Adipocyte (in vitro differentiated cells): Measurements from ENCODE around the gene CILP2.

Experiments used
- DNase-seq: peaks from one replicate; pipeline ENCODE4 v3.0.0-alpha.2; 2015; ENCODE audit warnings: low read depth
- H3K27me3 ChIP-seq: replicated peaks from 2 replicates; pipeline ENCODE4 v1.7.0; 2013; ENCODE audit warnings: mild to moderate bottlenecking, low read length, moderate library complexity; ENCODE audit not compliant: control insufficient read depth, insufficient read depth
- H3K36me3 ChIP-seq: 2 replicates; pipeline ENCODE4 v1.7.0; 2013; ENCODE audit warnings: low read length, mild to moderate bottlenecking, moderate library complexity; ENCODE audit not compliant: control insufficient read depth, insufficient read depth, severe bottlenecking
- H3K4me1 ChIP-seq: 2 replicates; pipeline ENCODE4 v1.7.0; 2013; ENCODE audit warnings: mild to moderate bottlenecking, low read length, moderate library complexity; ENCODE audit not compliant: control insufficient read depth, insufficient read depth
- H3K4me3 ChIP-seq: 2 replicates; pipeline ENCODE4 v1.7.0; 2013; ENCODE audit warnings: mild to moderate bottlenecking, low read length, moderate library complexity
- H3K9ac ChIP-seq: 2 replicates; pipeline ENCODE4 v1.7.0; 2013; ENCODE audit warnings: mild to moderate bottlenecking, low read length, moderate library complexity
- H3K9me3 ChIP-seq: 2 replicates; pipeline ENCODE4 v1.7.0; 2013; ENCODE audit warnings: mild to moderate bottlenecking, low read length, moderate library complexity; ENCODE audit not compliant: control insufficient read depth

CILP2 gene

GRCh38 chr19:19582471-19582870, 44.4 kb downstream of the CILP2 start:
- Histone ChIP-seq H3K36me3 (no peaks in the 10 kb centered on the region), H3K27me3 (no peaks in the 10 kb centered on the region), H3K4me3 (no peak overlapping the region), H3K4me1 (no peaks in the 10 kb centered on the region), H3K9ac (no peak overlapping the region), H3K9me3 (no peaks in the 10 kb centered on the region)
- no peak for DNase-seq

GRCh38 chr19:19584356-19584755, 46.3 kb downstream of the CILP2 start:
- no peak overlapping the region for H3K4me3 ChIP-seq
- no peaks in the 10 kb centered on the region for H3K36me3 ChIP-seq
- no peaks in the 10 kb centered on the region for H3K4me1 ChIP-seq
- DNase-seq, result no peak
- H3K9ac ChIP-seq, result no peak overlapping the region
- no peaks in the 10 kb centered on the region for H3K27me3 ChIP-seq
- no peaks in the 10 kb centered on the region for H3K9me3 ChIP-seq

- H3K27me3 ChIP-seq, result no peaks in the 10 kb centered on the region
- DNase-seq, result no peak
- no peaks in the 10 kb centered on the region for H3K9me3 ChIP-seq
- no peak overlapping the region for H3K4me3 ChIP-seq
- H3K9ac ChIP-seq, result no peak overlapping the region
- peaks cover 17% of the 10 kb centered on the region for H3K4me1 ChIP-seq
- H3K36me3 ChIP-seq, result no peaks in the 10 kb centered on the region
These were observed 49.7 kb downstream of the CILP2 start for GRCh38 chr19:19587771-19588170.

GRCh38 chr19:19588546-19588945, 50.5 kb downstream of the CILP2 start:
- H3K27me3 ChIP-seq, result no peaks in the 10 kb centered on the region
- no peak for DNase-seq
- no peaks in the 10 kb centered on the region for H3K9me3 ChIP-seq
- no peak overlapping the region for H3K9ac ChIP-seq
- no peak overlapping the region for H3K4me3 ChIP-seq
- peaks cover 17% of the 10 kb centered on the region for H3K4me1 ChIP-seq
- H3K36me3 ChIP-seq, result no peaks in the 10 kb centered on the region

- DNase-seq, result peak; percentile 96
- H3K4me1 ChIP-seq, result peaks cover 38% of the 10 kb centered on the region
- H3K9ac ChIP-seq, result peak overlapping the region; percentile 87
- no peaks in the 10 kb centered on the region for H3K36me3 ChIP-seq
- no peaks in the 10 kb centered on the region for H3K27me3 ChIP-seq
- H3K9me3 ChIP-seq, result no peaks in the 10 kb centered on the region
- H3K4me3 ChIP-seq, result peak overlapping the region; percentile 62
These were observed 53.2 kb downstream of the CILP2 start for GRCh38 chr19:19591133-19591825.

GRCh38 chr19:19592690-19593089, 54.6 kb downstream of the CILP2 start:
- no peak overlapping the region for H3K9ac ChIP-seq
- peaks cover 49% of the 10 kb centered on the region for H3K4me1 ChIP-seq
- H3K4me3 ChIP-seq, result no peak overlapping the region
- no peaks in the 10 kb centered on the region for H3K36me3 ChIP-seq
- no peaks in the 10 kb centered on the region for H3K27me3 ChIP-seq
- no peak for DNase-seq
- H3K9me3 ChIP-seq, result no peaks in the 10 kb centered on the region

- peak overlapping the region; percentile 37 for H3K9ac ChIP-seq
- no peak for DNase-seq
- no peaks in the 10 kb centered on the region for H3K36me3 ChIP-seq
- H3K4me1 ChIP-seq, result peaks cover 49% of the 10 kb centered on the region
- H3K4me3 ChIP-seq, result peak overlapping the region; percentile 17
- H3K27me3 ChIP-seq, result no peaks in the 10 kb centered on the region
- no peaks in the 10 kb centered on the region for H3K9me3 ChIP-seq
These were observed 56.3 kb downstream of the CILP2 start for GRCh38 chr19:19594381-19594780.

- peak; percentile 40 for DNase-seq
- Histone ChIP-seq H3K4me1 (peaks cover 49% of the 10 kb centered on the region), H3K9ac (peak overlapping the region; percentile 71), H3K27me3 (no peaks in the 10 kb centered on the region), H3K4me3 (peak overlapping the region; percentile 55), H3K36me3 (no peaks in the 10 kb centered on the region), H3K9me3 (no peaks in the 10 kb centered on the region)
These were observed 57.2 kb downstream of the CILP2 start for GRCh38 chr19:19595171-19595701.
